LNCAP (cell line): ENCODE results near the gene ADAMTSL3.

Source experiments
- CTCF ChIP-seq: fragments of 450-650 bp; IDR thresholded peaks from 2 replicates; pipeline ENCODE4 v1.5.1; 2017; ENCODE audit warnings: mild to moderate bottlenecking

The ADAMTSL3 gene

GRCh38 chr15:83935774-83936173 is 281.9 kb downstream of the ADAMTSL3 start:
- TF ChIP-seq CTCF, result no peak

GRCh38 chr15:83940136-83940535 is 286.2 kb downstream of the ADAMTSL3 start:
- no peak for TF ChIP-seq CTCF

- no peak for TF ChIP-seq CTCF
These were observed 289.1 kb downstream of the ADAMTSL3 start for GRCh38 chr15:83943043-83943442.

- TF ChIP-seq CTCF, result no peak
These were observed 290.0 kb downstream of the ADAMTSL3 start for GRCh38 chr15:83943849-83944404.

- TF ChIP-seq CTCF, result no peak
These were observed 293.2 kb downstream of the ADAMTSL3 start for GRCh38 chr15:83947156-83947555.

- TF ChIP-seq CTCF, result no peak
These were observed 300.6 kb downstream of the ADAMTSL3 start for GRCh38 chr15:83954506-83954905.

- TF ChIP-seq CTCF, result no peak
These were observed 301.9 kb downstream of the ADAMTSL3 start for GRCh38 chr15:83955806-83956265.

- TF ChIP-seq CTCF, result no peak
These were observed 303.0 kb downstream of the ADAMTSL3 start for GRCh38 chr15:83956887-83957286.
